Measurements from ENCODE around the gene SPAG6.

SPAG6 gene

DNA sequence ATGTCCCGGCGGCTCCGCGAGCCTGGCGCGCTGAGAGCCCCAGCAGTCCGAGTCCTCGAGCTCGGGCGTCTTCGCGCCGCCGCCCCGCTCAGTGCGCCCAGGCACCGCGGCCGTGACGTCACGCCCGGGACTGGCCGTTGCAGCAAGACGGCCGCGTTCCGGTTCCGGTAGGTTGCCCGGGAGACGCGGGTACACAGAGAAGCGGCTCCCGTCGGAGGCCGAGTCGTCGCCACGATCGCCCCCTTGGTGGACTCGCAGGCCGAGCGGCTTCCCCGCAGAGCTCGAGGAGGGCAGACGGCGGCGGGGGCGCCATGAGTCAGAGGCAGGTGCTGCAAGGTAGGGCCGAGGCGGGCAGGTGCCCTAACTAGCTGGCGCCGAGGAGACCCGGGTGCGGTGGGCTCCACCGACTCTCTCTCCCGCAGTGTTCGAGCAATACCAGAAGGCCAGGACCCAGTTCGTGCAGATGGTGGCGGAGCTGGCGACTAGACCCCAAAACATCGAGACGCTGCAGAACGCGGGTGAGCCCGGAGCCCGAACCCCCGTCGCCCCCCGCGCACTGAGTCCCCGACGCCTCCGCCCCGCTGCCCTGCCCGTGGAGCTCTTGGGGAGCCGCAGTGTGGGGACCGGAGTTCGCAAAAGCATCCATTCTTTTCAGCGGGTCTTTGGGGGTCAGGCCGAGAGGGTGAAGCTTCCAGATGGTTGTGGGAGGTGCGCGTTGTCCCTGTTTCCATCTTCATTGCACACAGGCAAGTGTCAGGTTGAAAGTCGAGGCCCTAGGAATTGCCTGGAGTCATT is at the start of gene SPAG6:
Gene SPAG6 (plus strand): TSS at position 196 of the 795 bp plus-strand sequence. CDS start 116 bp downstream, at position 312.
- Histone ChIP-seq H4K20me1 (ENCODE audit: low read depth, low read length) (no peaks in the 10 kb centered on the region), H3K36me3 (ENCODE audit: low read length) (no peaks in the 10 kb centered on the region), H3K4me2 (ENCODE audit: low read depth, low read length, poor library complexity, severe bottlenecking) (no peak within 1 kb of the TSS), H2AFZ (ENCODE audit: low read depth, low read length, severe bottlenecking) (no peak within 1 kb of the TSS), H3K9me3 (ENCODE audit: insufficient read depth, low read length) (no peaks in the 10 kb centered on the region), H3K4me3 (ENCODE audit: insufficient read depth, low read length, poor library complexity, severe bottlenecking) (no peak within 1 kb of the TSS), H3K79me2 (ENCODE audit: insufficient read depth, low read length) (no peaks in the 10 kb centered on the region), H3K9me2 (replicated peaks; ENCODE audit: insufficient read depth, low read length) (no peaks in the 10 kb centered on the region), H3K27me3 (ENCODE audit: low read length) (no peaks in the 10 kb centered on the region), H3F3A (ENCODE audit: insufficient read depth) (peaks cover 3% of the 10 kb centered on the region; the same call in 1 of the 2 replicates), H3K9ac (ENCODE audit: low read length) (no peak within 1 kb of the TSS), H3K27ac (ENCODE audit: low read depth, low read length) (no peak within 1 kb of the TSS)
- TF ChIP-seq, protein P1, sequence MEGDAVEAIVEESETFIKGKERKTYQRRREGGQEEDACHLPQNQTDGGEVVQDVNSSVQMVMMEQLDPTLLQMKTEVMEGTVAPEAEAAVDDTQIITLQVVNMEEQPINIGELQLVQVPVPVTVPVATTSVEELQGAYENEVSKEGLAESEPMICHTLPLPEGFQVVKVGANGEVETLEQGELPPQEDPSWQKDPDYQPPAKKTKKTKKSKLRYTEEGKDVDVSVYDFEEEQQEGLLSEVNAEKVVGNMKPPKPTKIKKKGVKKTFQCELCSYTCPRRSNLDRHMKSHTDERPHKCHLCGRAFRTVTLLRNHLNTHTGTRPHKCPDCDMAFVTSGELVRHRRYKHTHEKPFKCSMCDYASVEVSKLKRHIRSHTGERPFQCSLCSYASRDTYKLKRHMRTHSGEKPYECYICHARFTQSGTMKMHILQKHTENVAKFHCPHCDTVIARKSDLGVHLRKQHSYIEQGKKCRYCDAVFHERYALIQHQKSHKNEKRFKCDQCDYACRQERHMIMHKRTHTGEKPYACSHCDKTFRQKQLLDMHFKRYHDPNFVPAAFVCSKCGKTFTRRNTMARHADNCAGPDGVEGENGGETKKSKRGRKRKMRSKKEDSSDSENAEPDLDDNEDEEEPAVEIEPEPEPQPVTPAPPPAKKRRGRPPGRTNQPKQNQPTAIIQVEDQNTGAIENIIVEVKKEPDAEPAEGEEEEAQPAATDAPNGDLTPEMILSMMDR (IDR thresholded peaks at IDR 0.05; ENCODE audit: insufficient read depth, low read length, poor library complexity, severe bottlenecking): no peak
- TF ChIP-seq EZH2phosphoT487 (conservative IDR thresholded peaks at IDR 0.05; ENCODE audit: low read length): no peak

DNA sequence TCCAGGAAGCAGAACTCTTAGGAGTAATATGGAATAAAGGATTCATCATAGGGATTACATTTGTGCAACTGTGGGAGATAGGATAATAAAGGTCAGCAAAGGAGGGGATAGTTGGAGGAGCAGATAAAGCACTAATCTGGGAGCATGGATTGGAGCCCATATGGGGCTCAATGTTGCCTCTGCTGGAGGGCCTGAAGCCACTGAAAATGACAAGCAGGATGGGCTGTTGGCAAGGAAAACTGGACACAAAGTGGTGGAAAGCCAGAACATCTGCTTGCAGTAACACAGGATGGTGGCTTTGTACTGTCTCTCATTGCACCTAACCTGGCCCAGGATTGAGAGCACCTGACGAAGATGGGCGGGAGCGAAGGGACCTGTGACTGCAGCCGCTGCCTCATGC is 44.1 kb upstream of the SPAG6 start:
- no peaks in the 10 kb centered on the region for H4K20me1 ChIP-seq (ENCODE audit: low read depth, low read length)

DNA sequence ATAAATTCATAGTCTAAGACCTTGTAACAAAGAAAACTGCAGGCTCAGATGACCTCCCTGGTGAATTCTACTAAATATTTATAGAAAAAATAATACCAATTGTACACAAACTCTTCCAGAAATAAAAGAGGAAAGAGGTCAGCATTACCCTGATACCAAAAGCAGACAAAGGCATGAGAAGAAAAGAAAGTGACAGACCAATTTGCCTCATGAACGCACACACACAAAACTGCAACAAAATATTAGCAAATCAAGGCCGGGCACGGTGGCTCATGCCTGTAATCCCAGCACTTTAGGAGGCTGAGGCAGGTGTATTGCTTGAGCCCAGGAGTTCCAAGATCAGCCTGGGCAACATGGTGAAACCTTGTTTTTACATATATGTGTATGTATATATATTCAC is 41.8 kb upstream of the SPAG6 start:
- Histone ChIP-seq H2AFZ (ENCODE audit: low read depth, low read length, severe bottlenecking) (no peak overlapping the region), H3K36me3 (ENCODE audit: low read length) (no peaks in the 10 kb centered on the region), H4K20me1 (ENCODE audit: low read depth, low read length) (no peaks in the 10 kb centered on the region), H3K27ac (ENCODE audit: low read depth, low read length) (no peak overlapping the region), H3K27me3 (ENCODE audit: low read length) (no peaks in the 10 kb centered on the region), H3K79me2 (ENCODE audit: insufficient read depth, low read length) (no peaks in the 10 kb centered on the region), H3K9me3 (ENCODE audit: insufficient read depth, low read length) (no peaks in the 10 kb centered on the region), H3F3A (ENCODE audit: insufficient read depth) (no peaks in the 10 kb centered on the region), H3K4me3 (ENCODE audit: insufficient read depth, low read length, poor library complexity, severe bottlenecking) (no peak overlapping the region), H3K4me2 (ENCODE audit: low read depth, low read length, poor library complexity, severe bottlenecking) (no peak overlapping the region), H3K9me2 (replicated peaks; ENCODE audit: insufficient read depth, low read length) (no peaks in the 10 kb centered on the region), H3K9ac (ENCODE audit: low read length) (no peak overlapping the region)
- TF ChIP-seq EZH2phosphoT487 (conservative IDR thresholded peaks at IDR 0.05; ENCODE audit: low read length): no peak
- TF ChIP-seq, protein P1 (IDR thresholded peaks at IDR 0.05; ENCODE audit: insufficient read depth, low read length, poor library complexity, severe bottlenecking): no peak

More for the DNA sequence above, 44.1 kb upstream of the SPAG6 start:
- no peaks in the 10 kb centered on the region for H3K9me2 ChIP-seq (replicated peaks; ENCODE audit: insufficient read depth, low read length)
- no peak overlapping the region for H3K9ac ChIP-seq (ENCODE audit: low read length)
- no peaks in the 10 kb centered on the region for H3K27me3 ChIP-seq (ENCODE audit: low read length)
- H3K79me2 ChIP-seq (ENCODE audit: insufficient read depth, low read length): no peaks in the 10 kb centered on the region
- no peak overlapping the region for H2AFZ ChIP-seq (ENCODE audit: low read depth, low read length, severe bottlenecking)
- H3K9me3 ChIP-seq (ENCODE audit: insufficient read depth, low read length): no peaks in the 10 kb centered on the region
- no peak overlapping the region for H3K4me3 ChIP-seq (ENCODE audit: insufficient read depth, low read length, poor library complexity, severe bottlenecking)
- no peak overlapping the region for H3K27ac ChIP-seq (ENCODE audit: low read depth, low read length)
- TF ChIP-seq EZH2phosphoT487 (conservative IDR thresholded peaks at IDR 0.05; ENCODE audit: low read length): no peak
- TF ChIP-seq, protein P1 (IDR thresholded peaks at IDR 0.05; ENCODE audit: insufficient read depth, low read length, poor library complexity, severe bottlenecking): no peak
- no peaks in the 10 kb centered on the region for H3K36me3 ChIP-seq (ENCODE audit: low read length)
- H3K4me2 ChIP-seq (ENCODE audit: low read depth, low read length, poor library complexity, severe bottlenecking): no peak overlapping the region
- no peaks in the 10 kb centered on the region for H3F3A ChIP-seq (ENCODE audit: insufficient read depth)

Data from SU-DHL-6 (cell line).